Astrocyte (in vitro differentiated cells and primary cell): ENCODE data around the gene GLUL.

ENCODE experiments used
- CTCF ChIP-seq: IDR thresholded peaks from 2 replicates; pipeline ENCODE4 v1.5.1; 2011; ENCODE audit warnings: low read depth, mild to moderate bottlenecking, inconsistent platforms, low read length, moderate library complexity; ENCODE audit not compliant: insufficient read depth
- EZH2 ChIP-seq: IDR thresholded peaks from 2 replicates; pipeline ENCODE4 v1.6.1; 2012; ENCODE audit warnings: mild to moderate bottlenecking, low read length, inconsistent platforms; ENCODE audit not compliant: insufficient read depth

GRCh38 chr1:182400567-182400966 lies 9.0 kb upstream of the GLUL start, which contains the start of gene TEDDM1:
- TF ChIP-seq CTCF (no peak), EZH2 (no peak)
